Stimulated activated CD8-positive, alpha-beta memory T cell treated with anti-CD3 and anti-CD28 coated beads, Interleukin-2, amount 100 ng/mL, for 48 hours (primary cell): ENCODE measurements around the gene TMEM63C.

Source experiments
- DNase-seq, 2 donors: peaks; one replicate each; pipeline ENCODE4 v3.0.0-alpha.2; 2020; ENCODE audit warnings: low read depth in 2 of 2

The TMEM63C gene, protein sequence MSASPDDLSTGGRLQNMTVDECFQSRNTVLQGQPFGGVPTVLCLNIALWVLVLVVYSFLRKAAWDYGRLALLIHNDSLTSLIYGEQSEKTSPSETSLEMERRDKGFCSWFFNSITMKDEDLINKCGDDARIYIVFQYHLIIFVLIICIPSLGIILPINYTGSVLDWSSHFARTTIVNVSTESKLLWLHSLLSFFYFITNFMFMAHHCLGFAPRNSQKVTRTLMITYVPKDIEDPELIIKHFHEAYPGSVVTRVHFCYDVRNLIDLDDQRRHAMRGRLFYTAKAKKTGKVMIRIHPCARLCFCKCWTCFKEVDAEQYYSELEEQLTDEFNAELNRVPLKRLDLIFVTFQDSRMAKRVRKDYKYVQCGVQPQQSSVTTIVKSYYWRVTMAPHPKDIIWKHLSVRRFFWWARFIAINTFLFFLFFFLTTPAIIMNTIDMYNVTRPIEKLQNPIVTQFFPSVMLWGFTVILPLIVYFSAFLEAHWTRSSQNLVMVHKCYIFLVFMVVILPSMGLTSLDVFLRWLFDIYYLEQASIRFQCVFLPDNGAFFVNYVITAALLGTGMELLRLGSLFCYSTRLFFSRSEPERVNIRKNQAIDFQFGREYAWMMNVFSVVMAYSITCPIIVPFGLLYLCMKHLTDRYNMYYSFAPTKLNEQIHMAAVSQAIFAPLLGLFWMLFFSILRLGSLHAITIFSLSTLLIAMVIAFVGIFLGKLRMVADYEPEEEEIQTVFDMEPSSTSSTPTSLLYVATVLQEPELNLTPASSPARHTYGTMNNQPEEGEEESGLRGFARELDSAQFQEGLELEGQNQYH

DNA sequence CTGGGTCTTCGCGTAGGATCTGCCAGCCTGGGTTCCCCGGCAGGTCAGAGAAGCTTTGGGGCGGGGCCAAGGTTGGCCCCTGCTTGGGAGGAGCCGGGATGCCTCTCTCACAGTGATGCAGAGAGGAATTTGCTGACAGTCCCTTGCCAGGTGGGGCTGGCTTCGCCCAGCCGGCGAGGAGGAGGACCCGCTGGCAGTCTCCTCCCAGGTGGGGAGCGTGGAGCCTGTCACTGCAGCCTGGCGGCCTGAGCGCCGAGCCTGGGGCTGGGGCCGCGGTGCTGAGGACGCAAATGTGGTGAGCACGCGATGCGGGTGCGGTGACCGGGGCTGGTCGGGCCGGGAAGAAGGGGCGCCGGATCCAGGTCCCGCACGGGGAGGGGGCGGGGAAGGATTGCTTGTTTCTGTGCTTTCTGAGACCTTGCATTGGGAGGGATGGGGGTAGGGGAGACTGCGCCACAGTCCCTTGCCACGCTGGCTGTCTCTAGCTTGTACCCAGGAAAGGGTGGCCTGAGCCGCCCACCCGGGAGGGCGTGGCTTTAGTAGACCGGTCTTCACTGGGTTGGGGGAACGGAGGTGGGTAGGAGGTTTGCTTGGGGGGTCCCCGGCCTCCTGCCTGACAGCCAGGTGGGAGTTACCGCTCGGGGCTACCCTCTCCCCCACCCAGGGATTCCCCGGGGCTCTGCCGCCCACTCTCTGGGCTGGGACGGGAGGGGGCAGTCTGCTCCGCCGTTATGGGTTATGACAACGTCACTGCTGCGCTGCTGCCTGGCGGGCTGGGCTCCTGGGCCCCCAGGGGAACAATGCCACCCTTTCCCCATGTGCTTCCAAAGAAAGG is at the start of gene TMEM63C:
TSS of gene TMEM63C (plus strand) at position 196 of the 835 bp plus-strand sequence. CDS start 37,016 bp downstream, outside the sequence.
- DNase-seq: peak; percentile 56 to 63

DNA sequence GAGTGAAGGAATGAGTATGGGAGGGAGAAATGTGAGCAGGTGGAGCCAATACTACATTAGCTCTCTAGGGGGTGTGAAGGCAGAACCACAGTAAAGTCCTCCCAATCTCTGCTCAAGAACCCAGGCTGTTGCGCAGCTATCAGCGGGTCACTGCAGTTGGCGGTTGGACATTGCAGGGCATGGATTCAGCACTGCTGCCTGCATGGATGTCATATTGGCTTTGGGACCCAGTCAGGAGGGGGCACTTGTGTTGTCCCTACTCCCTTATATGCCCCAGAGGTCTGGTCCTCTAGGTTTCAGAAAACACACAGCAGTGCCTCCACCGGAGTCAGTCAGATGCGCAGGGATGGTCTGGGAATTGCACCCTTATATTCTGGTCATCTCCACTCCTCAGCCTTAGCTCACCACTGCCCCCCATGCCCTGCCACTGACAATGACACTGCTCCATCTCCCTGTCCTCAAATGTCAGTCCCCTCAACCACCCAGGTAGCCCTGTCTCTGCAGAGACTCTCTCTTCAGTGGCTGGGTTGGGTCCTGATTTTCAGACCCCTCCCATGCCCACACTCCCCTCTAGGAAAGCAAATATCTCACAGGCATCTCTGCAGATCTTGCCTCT is 49.6 kb upstream of the TMEM63C start:
- DNase-seq: no peak

GRCh38 chr14:77133720-77134338 is 47.8 kb upstream of the TMEM63C start:
- peak; percentile 31 to 39 for DNase-seq

GRCh38 chr14:77139022-77139421 is 42.6 kb upstream of the TMEM63C start:
- no peak for DNase-seq

GRCh38 chr14:77139540-77140358 is 41.8 kb upstream of the TMEM63C start:
- DNase-seq: peak; percentile 36 to 41

- DNase-seq: no peak
Measured at GRCh38 chr14:77140359-77141213, 41.0 kb upstream of the TMEM63C start.

DNA sequence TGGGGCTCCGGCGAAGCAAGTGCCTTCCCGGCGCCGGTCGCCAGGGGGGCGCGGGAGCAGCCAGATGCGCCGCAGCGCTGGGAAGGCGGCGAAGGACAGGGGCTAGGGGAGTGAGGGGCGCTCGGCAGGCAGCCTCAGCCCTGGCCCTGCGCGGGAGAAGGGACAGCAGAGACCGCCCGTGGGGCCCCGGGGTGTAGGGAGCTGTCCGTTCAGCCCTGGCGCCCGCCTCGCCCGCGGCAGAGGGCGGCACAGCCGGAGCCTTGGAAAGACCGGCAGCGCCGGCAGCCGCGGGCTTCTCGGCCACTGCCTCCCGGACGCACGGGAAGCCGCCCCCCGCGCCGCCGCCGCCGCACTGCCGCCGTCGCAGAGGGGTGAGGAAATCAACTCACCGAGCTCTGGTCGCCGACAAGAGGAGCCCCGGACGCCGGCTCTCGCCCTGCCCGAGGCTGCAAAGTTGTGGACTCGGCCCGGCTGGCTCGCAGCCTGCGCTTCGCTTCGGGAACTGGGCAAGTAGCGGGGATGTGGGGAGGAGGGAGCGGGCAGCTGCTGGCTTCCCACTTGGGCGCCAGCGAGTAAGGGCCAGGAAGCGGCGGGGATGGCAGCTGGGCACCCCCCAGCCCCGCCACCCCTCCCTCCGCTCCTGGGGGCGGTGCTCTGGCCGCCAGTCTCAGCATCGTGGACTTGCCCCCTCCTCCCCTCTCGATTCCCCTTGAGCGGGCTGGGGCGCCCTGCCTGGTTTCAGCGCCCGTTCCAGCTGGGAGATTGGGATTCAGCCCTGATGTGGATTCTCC is 40.2 kb upstream of the TMEM63C start, which contains the start of gene ZDHHC22:
TSS of gene ZDHHC22 (minus strand) at position 578 of the 791 bp plus-strand sequence. CDS start 2,053 bp downstream, outside the sequence.
- DNase-seq: no peak

DNA sequence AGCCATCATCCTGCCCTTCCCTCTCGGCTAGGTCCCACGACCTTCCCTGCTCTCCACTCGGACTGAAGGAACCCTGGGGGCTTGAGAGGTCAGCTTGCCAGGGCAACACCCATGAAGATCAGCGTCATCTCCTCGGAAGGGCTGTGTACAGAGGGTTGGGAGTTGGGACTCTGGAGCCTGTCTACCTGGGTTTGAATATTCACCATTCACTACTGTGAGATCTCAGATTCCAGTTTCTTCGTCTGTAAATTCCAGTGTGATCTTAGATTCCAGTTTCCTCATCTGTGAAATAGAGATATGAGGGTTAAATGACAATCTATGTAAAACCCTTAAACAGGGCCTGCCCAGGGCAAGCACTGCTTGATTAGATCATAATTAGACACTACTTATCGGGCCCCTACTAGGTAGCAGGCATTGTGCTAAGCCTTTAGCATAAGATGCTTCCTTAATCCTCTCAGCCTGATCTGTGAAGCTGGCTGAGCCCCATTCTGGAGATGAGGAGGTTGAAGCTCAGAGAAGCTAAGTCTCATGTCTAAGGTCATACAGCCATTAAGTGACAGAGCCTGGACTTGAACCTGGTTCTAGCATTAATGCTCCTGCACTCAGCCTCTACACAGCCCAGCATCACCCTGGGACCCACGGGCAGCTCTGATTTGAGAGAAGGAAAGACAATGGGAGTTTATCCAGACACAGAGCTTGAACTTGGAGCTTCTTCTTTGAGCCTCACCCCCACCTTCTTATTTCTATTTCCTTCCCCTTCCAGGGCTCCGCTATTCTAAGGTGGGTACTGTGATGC is 39.4 kb upstream of the TMEM63C start:
- DNase-seq: no peak

GRCh38 chr14:77143071-77143470 is 38.5 kb upstream of the TMEM63C start:
- DNase-seq: no peak

GRCh38 chr14:77144412-77145115 is 37.0 kb upstream of the TMEM63C start:
- DNase-seq: no peak

- DNase-seq: no peak
Measured at GRCh38 chr14:77145975-77146740, 35.4 kb upstream of the TMEM63C start.

DNA sequence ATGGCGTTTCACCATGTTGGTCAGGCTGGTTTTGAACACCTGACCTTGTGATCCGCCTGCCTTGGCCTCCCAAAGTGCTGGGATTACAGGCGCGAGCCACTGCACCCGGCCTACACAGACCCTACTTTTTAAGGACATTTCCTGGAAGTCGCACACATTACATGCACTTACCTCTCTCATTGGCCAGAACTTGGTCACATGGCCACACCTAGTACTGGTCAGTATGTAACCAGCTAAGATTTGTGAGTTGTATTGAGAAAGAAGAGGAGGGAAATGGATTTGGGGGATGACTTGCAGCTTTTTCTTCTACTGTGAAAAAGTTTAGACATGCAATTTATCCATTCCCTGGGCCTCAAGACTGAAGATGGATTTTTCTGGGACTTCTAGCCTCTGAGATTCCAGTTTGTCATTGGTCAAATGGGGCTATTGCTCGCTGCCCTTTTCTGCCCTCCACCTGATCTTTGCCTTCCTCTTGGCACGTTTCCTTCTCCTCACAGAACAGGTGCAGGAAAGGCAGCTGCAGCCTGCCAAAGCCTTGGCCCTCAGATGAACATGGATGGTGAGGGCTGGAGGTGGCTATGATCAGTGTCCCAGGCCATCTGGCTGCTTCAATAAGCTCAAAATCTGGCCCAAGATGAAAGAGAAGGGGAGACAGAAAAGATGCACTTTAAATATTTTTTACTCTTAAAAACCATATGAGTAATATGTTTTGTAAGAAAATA is 32.9 kb upstream of the TMEM63C start:
- no peak for DNase-seq

DNA sequence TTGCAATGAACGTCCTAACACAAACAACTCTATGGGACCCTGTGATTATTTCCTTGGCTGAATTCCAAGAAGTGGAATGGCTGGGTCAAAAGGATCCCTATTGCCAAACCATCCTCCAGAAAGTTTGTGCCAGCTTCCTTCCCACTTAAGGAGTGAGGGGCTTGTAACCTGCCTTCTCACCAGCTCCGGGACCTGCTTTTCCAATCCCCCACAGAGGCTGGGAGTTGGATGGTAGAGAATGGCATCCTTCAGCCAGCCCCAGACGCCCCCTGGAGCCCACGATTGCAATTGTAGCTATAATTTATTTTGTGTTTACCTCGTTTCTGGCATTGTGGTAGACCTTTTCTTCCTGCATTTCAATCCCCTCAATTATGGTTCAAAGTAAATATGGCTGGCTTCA is 30.4 kb upstream of the TMEM63C start:
- no peak for DNase-seq

DNA sequence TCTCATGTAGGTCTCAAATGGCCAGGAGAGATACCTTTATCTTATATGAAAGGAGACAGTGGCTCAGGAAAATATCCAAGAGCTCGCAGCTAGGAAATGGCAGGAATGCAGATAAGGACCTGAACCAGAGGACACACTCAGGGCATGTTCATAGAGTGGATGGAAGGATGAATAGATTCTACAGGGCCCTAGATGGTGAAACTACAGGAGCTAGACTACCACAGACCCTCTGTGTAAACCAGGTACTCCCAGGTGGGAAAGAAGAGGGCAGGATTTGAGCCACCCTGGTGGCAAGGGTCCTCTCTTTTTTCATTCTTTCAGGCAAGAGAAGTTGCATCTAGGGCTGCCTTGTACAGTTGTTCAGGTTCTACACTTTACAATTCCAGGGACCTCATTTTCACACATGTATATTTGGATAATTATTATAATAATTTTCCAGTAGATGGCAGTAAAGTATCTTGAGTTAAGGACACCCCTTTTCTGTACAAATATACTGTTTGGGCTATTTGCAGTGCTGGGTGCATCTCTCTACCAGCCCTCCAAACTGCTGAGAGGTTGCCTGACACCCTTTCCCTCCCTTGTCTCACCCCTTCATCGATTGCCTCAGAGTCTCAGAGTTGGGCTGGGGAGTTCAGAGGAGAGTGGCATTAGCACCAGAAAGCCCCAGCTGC is 29.5 kb upstream of the TMEM63C start:
- DNase-seq: no peak

- no peak for DNase-seq
Measured at GRCh38 chr14:77153802-77154201, 27.8 kb upstream of the TMEM63C start.
